ENCODE data around the gene ZBTB1. TPM values are rescaled to one million over a fixed set of nuclear protein-coding genes. Genes with fewer than 3 reads are reported as not detected.

ZBTB1 gene, protein sequence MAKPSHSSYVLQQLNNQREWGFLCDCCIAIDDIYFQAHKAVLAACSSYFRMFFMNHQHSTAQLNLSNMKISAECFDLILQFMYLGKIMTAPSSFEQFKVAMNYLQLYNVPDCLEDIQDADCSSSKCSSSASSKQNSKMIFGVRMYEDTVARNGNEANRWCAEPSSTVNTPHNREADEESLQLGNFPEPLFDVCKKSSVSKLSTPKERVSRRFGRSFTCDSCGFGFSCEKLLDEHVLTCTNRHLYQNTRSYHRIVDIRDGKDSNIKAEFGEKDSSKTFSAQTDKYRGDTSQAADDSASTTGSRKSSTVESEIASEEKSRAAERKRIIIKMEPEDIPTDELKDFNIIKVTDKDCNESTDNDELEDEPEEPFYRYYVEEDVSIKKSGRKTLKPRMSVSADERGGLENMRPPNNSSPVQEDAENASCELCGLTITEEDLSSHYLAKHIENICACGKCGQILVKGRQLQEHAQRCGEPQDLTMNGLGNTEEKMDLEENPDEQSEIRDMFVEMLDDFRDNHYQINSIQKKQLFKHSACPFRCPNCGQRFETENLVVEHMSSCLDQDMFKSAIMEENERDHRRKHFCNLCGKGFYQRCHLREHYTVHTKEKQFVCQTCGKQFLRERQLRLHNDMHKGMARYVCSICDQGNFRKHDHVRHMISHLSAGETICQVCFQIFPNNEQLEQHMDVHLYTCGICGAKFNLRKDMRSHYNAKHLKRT
- total RNA-seq, result 108 and 109 TPM in 2 replicates
- 86.3 TPM for total RNA-seq (2013)
- polyA plus RNA-seq, result 52.8 and 81.6 TPM in 2 replicates
- 38.2 and 52.0 TPM in 2 replicates for polyA minus RNA-seq

DNA sequence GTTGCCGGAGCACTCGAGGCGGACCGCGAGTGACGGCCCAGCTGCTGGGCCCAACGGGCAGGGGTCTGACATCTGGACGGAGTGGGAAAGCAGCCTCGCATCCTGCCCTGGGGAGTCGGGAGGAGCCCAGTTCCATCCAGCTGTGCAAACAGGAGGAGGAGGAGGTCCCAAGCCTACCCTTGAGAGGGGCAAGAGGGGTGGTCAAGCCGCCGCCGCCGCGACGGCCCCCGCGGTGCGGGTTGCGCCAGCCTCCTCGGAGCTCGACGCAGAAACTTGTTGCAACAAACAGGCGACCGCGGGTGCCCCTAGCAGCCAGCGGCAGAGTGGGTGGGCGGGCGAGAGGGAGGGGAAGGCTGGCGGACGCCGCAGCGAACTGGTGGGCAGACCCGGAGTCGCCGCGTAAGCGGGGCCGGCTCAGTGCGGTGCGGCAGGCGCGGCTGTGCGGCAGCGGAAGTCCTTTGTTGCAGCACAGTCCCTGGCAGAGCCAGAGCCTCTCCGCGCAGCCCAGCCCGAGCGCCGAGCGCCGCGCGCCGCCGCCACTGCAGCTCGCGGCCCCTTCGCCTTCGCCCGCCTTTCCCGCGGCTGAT is at the start of gene ZBTB1:
Gene ZBTB1, plus strand, starts transcription at position 461 of the 587 bp plus-strand sequence. CDS start 16,735 bp downstream, outside the sequence.
- peak within 1 kb of the TSS; percentile 100 for H3K27ac Mint-ChIP-seq
- peaks cover 66% of the 10 kb centered on the region for H3K4me1 Mint-ChIP-seq
- peaks cover 45% of the 10 kb centered on the region for H4K20me1 ChIP-seq (ENCODE audit: control insufficient read depth, insufficient read depth, low read length, poor library complexity, severe bottlenecking)
- POLR2A ChIA-PET, result interaction anchor here (0.6 to 3.4 kb wide), 13 partner anchors 13 to 863 kb away, joined by 3 to 28 read pairs (median 5); partner anchors contain the start of genes AKAP5, HSPA2, MTHFD1 and WDR89
- peak within 1 kb of the TSS; percentile 95 for H3K9ac ChIP-seq (ENCODE audit: low read length)
- CTCF ChIA-PET, result interaction anchor here (1.3 to 1.9 kb wide), 2 partner anchors 7 to 117 kb away, joined by 3 to 4 read pairs; no protein-coding TSS in a partner anchor
- no peaks in the 10 kb centered on the region for H3K9me3 Mint-ChIP-seq (ENCODE audit: insufficient read depth)
- H3K27me3 ChIP-seq (replicated peaks in 1 of 4; ENCODE audit: control extremely low read depth in 1 of 4, control insufficient read depth in 3 of 4, insufficient read depth in 4 of 4, low read length in 3 of 4), result no peaks in the 10 kb centered on the region
- H3K27ac ChIP-seq (ENCODE audit: low read length in 2 of 2), result peak within 1 kb of the TSS; percentile 99 to 100
- WGBS (ENCODE audit: insufficient coverage), result under 1% methylated on average over 63 of the region's 63 CpGs
- peaks cover 68 to 72% of the 10 kb centered on the region in 2 donors for H3K4me1 ChIP-seq (ENCODE audit: control insufficient read depth in 2 of 2, insufficient read depth in 2 of 2, low read length in 2 of 2)
- peaks cover 81% of the 10 kb centered on the region for H3K79me2 ChIP-seq (ENCODE audit: control insufficient read depth, insufficient read depth, low read length)
- DNase-seq, result peak; percentile 90
- ATAC-seq (ENCODE audit: low read depth), result peak; percentile 39
- H2AFZ ChIP-seq (ENCODE audit: insufficient read depth, low read depth, low read length, poor library complexity, severe bottlenecking), result peak within 1 kb of the TSS; percentile 74
- no peaks in the 10 kb centered on the region for H3K27me3 Mint-ChIP-seq
- intact Hi-C loops (cut with micrococcal nuclease), result loop anchor here (5.0 kb wide), 5 partner anchors 57 to 908 kb away; partner anchors contain the start of genes FUT8 and SYNE2
- peak within 1 kb of the TSS; percentile 89 to 98 (median 95) for H3K4me3 ChIP-seq (ENCODE audit: control extremely low read depth in 1 of 5, extremely low read depth in 1 of 5, insufficient read depth in 1 of 5, low read depth in 2 of 5, low read length in 4 of 5)
- H3K4me2 ChIP-seq (replicated peaks; ENCODE audit: low read depth, low read length, poor library complexity, severe bottlenecking), result peak within 1 kb of the TSS; percentile 86
- no peaks in the 10 kb centered on the region for H3K9me3 ChIP-seq (ENCODE audit: control extremely low read depth in 1 of 3, control insufficient read depth in 2 of 3, insufficient read depth in 1 of 3, low read length in 2 of 3)
- no peaks in the 10 kb centered on the region for H3K36me3 ChIP-seq (replicated peaks in 1 of 2; ENCODE audit: control extremely low read depth in 1 of 2, control insufficient read depth in 1 of 2, extremely low read depth in 1 of 2, insufficient read depth in 2 of 2, low read length in 1 of 2)
- H3K4me3 Mint-ChIP-seq, result peak within 1 kb of the TSS; percentile 95
- no peak for TF ChIP-seq EZH2 (IDR thresholded peaks at IDR 0.05; ENCODE audit: borderline replicate concordance, insufficient read depth, low read depth, low read length, poor library complexity, severe bottlenecking)
- TF ChIP-seq, protein P1, sequence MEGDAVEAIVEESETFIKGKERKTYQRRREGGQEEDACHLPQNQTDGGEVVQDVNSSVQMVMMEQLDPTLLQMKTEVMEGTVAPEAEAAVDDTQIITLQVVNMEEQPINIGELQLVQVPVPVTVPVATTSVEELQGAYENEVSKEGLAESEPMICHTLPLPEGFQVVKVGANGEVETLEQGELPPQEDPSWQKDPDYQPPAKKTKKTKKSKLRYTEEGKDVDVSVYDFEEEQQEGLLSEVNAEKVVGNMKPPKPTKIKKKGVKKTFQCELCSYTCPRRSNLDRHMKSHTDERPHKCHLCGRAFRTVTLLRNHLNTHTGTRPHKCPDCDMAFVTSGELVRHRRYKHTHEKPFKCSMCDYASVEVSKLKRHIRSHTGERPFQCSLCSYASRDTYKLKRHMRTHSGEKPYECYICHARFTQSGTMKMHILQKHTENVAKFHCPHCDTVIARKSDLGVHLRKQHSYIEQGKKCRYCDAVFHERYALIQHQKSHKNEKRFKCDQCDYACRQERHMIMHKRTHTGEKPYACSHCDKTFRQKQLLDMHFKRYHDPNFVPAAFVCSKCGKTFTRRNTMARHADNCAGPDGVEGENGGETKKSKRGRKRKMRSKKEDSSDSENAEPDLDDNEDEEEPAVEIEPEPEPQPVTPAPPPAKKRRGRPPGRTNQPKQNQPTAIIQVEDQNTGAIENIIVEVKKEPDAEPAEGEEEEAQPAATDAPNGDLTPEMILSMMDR (IDR thresholded peaks at IDR 0.05), result no peak

Measured in B cell (primary cell).